Uterus (tissue), 2 donors: ENCODE data around the gene SLC66A3.

ENCODE experiments used
- POLR2A ChIP-seq, 2 donors: fragments of 450-650 bp; IDR thresholded peaks; one replicate each; pipeline ENCODE4 v1.6.1; 2016; ENCODE audit warnings: antibody characterized with exemption in 2 of 2, mild to moderate bottlenecking in 1 of 2, moderate library complexity in 1 of 2
- TF ChIP-seq, protein P1 (sequence below), 4 experiments: fragments of 200-600 bp in 2 of 4; fragments of 450-650 bp in 2 of 4; sonication (generic) in 2 of 4; IDR thresholded peaks; one replicate each; pipeline ENCODE4 v1.5.1; 2016 to 2019; ENCODE audit warnings: antibody characterized with exemption in 4 of 4, mild to moderate bottlenecking in 2 of 4, moderate library complexity in 1 of 4

DNA sequence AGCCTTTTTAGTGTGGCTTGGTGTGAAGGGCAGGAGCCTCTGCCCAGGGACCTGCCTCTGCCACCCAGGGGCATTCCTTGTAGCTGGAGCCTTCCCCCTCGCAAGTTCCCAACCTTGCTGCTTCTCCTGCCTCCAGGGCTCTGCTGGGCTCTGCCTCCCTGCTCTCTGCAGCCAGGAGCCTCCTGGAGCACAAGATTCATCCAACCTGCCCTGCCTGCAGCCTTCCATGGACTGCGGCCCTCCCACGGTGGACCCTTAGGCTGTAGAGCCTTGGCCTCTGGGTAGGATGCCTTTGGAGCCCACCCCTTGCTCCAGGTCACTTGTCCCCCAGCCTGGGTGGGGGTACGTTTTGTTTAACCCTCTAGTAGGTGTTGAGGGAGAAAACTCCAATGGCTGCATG, 2.5 kb downstream of the SLC66A3 start:
- TF ChIP-seq, protein P1, sequence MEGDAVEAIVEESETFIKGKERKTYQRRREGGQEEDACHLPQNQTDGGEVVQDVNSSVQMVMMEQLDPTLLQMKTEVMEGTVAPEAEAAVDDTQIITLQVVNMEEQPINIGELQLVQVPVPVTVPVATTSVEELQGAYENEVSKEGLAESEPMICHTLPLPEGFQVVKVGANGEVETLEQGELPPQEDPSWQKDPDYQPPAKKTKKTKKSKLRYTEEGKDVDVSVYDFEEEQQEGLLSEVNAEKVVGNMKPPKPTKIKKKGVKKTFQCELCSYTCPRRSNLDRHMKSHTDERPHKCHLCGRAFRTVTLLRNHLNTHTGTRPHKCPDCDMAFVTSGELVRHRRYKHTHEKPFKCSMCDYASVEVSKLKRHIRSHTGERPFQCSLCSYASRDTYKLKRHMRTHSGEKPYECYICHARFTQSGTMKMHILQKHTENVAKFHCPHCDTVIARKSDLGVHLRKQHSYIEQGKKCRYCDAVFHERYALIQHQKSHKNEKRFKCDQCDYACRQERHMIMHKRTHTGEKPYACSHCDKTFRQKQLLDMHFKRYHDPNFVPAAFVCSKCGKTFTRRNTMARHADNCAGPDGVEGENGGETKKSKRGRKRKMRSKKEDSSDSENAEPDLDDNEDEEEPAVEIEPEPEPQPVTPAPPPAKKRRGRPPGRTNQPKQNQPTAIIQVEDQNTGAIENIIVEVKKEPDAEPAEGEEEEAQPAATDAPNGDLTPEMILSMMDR (IDR thresholded peaks at IDR 0.05) = no peak
- TF ChIP-seq POLR2A (IDR thresholded peaks at IDR 0.05) = no peak
